PC-9 (cell line): ENCODE data around the gene LRRK1. TPM values are rescaled to one million over a fixed set of nuclear protein-coding genes. Genes with fewer than 3 reads are reported as not detected.

Experiments used
- BruUV-seq: library from RNA; stranded (reverse); fragments of 400-500 nt; replicated peaks from 2 replicates; lab custom pipeline; 2021; lab: Mats Ljungman, UMichigan
- CTCF ChIA-PET: fragments of 300-600 bp; sonication (Branson Sonifier 250); formaldehyde crosslinking; loops from one replicate; lab custom pipeline; 2022; ENCODE audit warnings: antibody characterized with exemption; lab: Charles Lee
- POLR2A ChIA-PET: fragments of 300-600 bp; sonication (Branson Sonifier 250); formaldehyde crosslinking; loops from one replicate; lab custom pipeline; 2022; ENCODE audit warnings: antibody characterized with exemption; ENCODE audit not compliant: unreplicated experiment; lab: Charles Lee
- DNase-seq, 2 experiments: peaks; one replicate each; pipeline versions ENCODE4 v3.0.0 to v3.0.0-alpha.2; 2015 to 2022; ENCODE audit warnings: mixed read lengths in 1 of 2
- H2AFZ ChIP-seq: fragments of 200-600 bp; sonication (generic); 2 replicates; pipeline ENCODE4 v1.8.1; 2017; ENCODE audit warnings: antibody characterized with exemption
- H3F3A ChIP-seq: fragments of 200-600 bp; sonication (generic); 2 replicates; pipeline ENCODE4 v1.8.1; 2017; ENCODE audit warnings: antibody characterized with exemption, mild to moderate bottlenecking, low read depth; ENCODE audit not compliant: insufficient read depth
- H3K27ac ChIP-seq: fragments of 200-600 bp; sonication (generic); 2 replicates; pipeline ENCODE4 v1.6.1; 2016; ENCODE audit warnings: mixed run types
- H3K27me3 ChIP-seq: fragments of 200-600 bp; sonication (generic); 2 replicates; pipeline ENCODE4 v1.6.1; 2016; ENCODE audit warnings: low read depth, mixed run types; ENCODE audit not compliant: insufficient read depth
- H3K36me3 ChIP-seq: fragments of 200-600 bp; sonication (generic); 2 replicates; pipeline ENCODE4 v1.6.1; 2016; ENCODE audit warnings: low read depth, mixed run types
- H3K4me1 ChIP-seq: fragments of 200-600 bp; sonication (generic); replicated peaks from 2 replicates; pipeline ENCODE4 v1.6.1; 2016; ENCODE audit warnings: mixed run types; ENCODE audit not compliant: insufficient read depth
- H3K4me2 ChIP-seq: fragments of 200-600 bp; sonication (generic); 2 replicates; pipeline ENCODE4 v1.6.1; 2017; ENCODE audit warnings: mixed run types
- H3K4me3 ChIP-seq: fragments of 200-600 bp; sonication (generic); 2 replicates; pipeline ENCODE4 v1.6.1; 2016; ENCODE audit warnings: mixed run types
- H3K79me2 ChIP-seq: fragments of 200-600 bp; sonication (generic); 2 replicates; pipeline ENCODE4 v1.6.1; 2017; ENCODE audit warnings: low read depth, mixed run types
- H3K9me2 ChIP-seq: fragments of 200-600 bp; sonication (generic); 2 replicates; pipeline ENCODE4 v1.8.1; 2017; ENCODE audit warnings: mild to moderate bottlenecking; ENCODE audit not compliant: insufficient read depth
- H3K9me3 ChIP-seq: fragments of 200-600 bp; sonication (generic); 2 replicates; pipeline ENCODE4 v1.8.1; 2016; ENCODE audit warnings: low read depth; ENCODE audit not compliant: insufficient read depth
- H4K20me1 ChIP-seq: fragments of 200-600 bp; sonication (generic); 2 replicates; pipeline ENCODE4 v1.8.1; 2017; ENCODE audit not compliant: insufficient read depth
- CTCF ChIP-seq: fragments of 200-600 bp; sonication (generic); conservative IDR thresholded peaks from 2 replicates; pipeline ENCODE4 v1.6.1; 2017; ENCODE audit warnings: mixed run types, antibody characterized with exemption, mild to moderate bottlenecking, moderate library complexity
- EZH2 ChIP-seq: fragments of 200-600 bp; sonication (generic); IDR thresholded peaks from 2 replicates; pipeline ENCODE4 v1.8.0; 2017; ENCODE audit warnings: antibody characterized with exemption, low read depth
- intact Hi-C: fragments of 100-400 bp; cut with micrococcal nuclease; formaldehyde crosslinking; loops from one replicate; pipeline ENCODE4 v1.10.0; 2022; ENCODE audit not compliant: unreplicated experiment
- total RNA-seq: library from RNA; stranded (reverse); gene quantifications from 2 replicates; pipeline ENCODE4 v1.2.3, GENCODE V29; 2021

The LRRK1 gene
- total RNA-seq, 1 experiment from 2014 or later: 15.7 TPM

- H3K9me2 ChIP-seq: no peaks in the 10 kb centered on the region
- no peaks in the 10 kb centered on the region for H3K4me1 ChIP-seq
- no peaks in the 10 kb centered on the region for H3K79me2 ChIP-seq
- no peak overlapping the region for H2AFZ ChIP-seq
- H3K4me2 ChIP-seq: no peak overlapping the region
- no peaks in the 10 kb centered on the region for H3K9me3 ChIP-seq
- no peaks in the 10 kb centered on the region for H3F3A ChIP-seq
- H3K4me3 ChIP-seq: no peak overlapping the region
- no peaks in the 10 kb centered on the region for H4K20me1 ChIP-seq
- H3K27me3 ChIP-seq: no peaks in the 10 kb centered on the region
- CTCF ChIA-PET: no interaction called here
- BruUV-seq: no TSS peak
- no peaks in the 10 kb centered on the region for H3K36me3 ChIP-seq
- TF ChIP-seq CTCF (no peak), EZH2 (no peak)
- POLR2A ChIA-PET: no interaction called here
- H3K27ac ChIP-seq: no peak overlapping the region
- intact Hi-C loops: no loop called here
- no peak for DNase-seq
Observed at GRCh38 chr15:101028321-101028720, 109.2 kb downstream of the LRRK1 start.

GRCh38 chr15:101028772-101029438 is 109.7 kb downstream of the LRRK1 start:
- Histone ChIP-seq H3K4me3 (no peak overlapping the region), H2AFZ (no peak overlapping the region), H3K4me2 (no peak overlapping the region), H3K79me2 (no peaks in the 10 kb centered on the region), H3F3A (no peaks in the 10 kb centered on the region), H3K27me3 (no peaks in the 10 kb centered on the region), H3K27ac (no peak overlapping the region), H3K36me3 (no peaks in the 10 kb centered on the region), H4K20me1 (no peaks in the 10 kb centered on the region), H3K9me2 (no peaks in the 10 kb centered on the region), H3K4me1 (no peaks in the 10 kb centered on the region), H3K9me3 (no peaks in the 10 kb centered on the region; the same call in 1 of the 2 replicates)
- DNase-seq: no peak
- ChIA-PET POLR2A (no interaction called here), CTCF (no interaction called here)
- TF ChIP-seq CTCF (no peak), EZH2 (no peak)
- intact Hi-C loops: no loop called here
- BruUV-seq: no TSS peak

- POLR2A ChIA-PET: no interaction called here
- BruUV-seq: no TSS peak
- H3K27ac ChIP-seq: no peak overlapping the region
- CTCF ChIA-PET: no interaction called here
- H3K4me1 ChIP-seq: no peaks in the 10 kb centered on the region
- H3K79me2 ChIP-seq: no peaks in the 10 kb centered on the region
- no peaks in the 10 kb centered on the region for H3K27me3 ChIP-seq
- H2AFZ ChIP-seq: no peak overlapping the region
- H3K36me3 ChIP-seq: peaks cover 5% of the 10 kb centered on the region; the same call in 1 of the 2 replicates
- H3K9me3 ChIP-seq: no peaks in the 10 kb centered on the region; the same call in 1 of the 2 replicates
- no peaks in the 10 kb centered on the region for H4K20me1 ChIP-seq
- H3K4me3 ChIP-seq: no peak overlapping the region
- TF ChIP-seq EZH2 (no peak), CTCF (no peak)
- no peaks in the 10 kb centered on the region for H3F3A ChIP-seq
- intact Hi-C loops: no loop called here
- DNase-seq: no peak
- H3K9me2 ChIP-seq: no peaks in the 10 kb centered on the region
- no peak overlapping the region for H3K4me2 ChIP-seq
Observed at GRCh38 chr15:101029971-101030661, 111.0 kb downstream of the LRRK1 start.
